Stimulated activated CD8-positive, alpha-beta memory T cell treated with anti-CD3 and anti-CD28 coated beads, Interleukin-15, amount 100 ng/mL, for 4 hours (primary cell): ENCODE measurements around the gene SYNGR4.

Experiments used
- DNase-seq, 2 donors: peaks; one replicate each; pipeline ENCODE4 v3.0.0-alpha.2; 2020; ENCODE audit warnings: low read depth in 2 of 2

The SYNGR4 gene

DNA sequence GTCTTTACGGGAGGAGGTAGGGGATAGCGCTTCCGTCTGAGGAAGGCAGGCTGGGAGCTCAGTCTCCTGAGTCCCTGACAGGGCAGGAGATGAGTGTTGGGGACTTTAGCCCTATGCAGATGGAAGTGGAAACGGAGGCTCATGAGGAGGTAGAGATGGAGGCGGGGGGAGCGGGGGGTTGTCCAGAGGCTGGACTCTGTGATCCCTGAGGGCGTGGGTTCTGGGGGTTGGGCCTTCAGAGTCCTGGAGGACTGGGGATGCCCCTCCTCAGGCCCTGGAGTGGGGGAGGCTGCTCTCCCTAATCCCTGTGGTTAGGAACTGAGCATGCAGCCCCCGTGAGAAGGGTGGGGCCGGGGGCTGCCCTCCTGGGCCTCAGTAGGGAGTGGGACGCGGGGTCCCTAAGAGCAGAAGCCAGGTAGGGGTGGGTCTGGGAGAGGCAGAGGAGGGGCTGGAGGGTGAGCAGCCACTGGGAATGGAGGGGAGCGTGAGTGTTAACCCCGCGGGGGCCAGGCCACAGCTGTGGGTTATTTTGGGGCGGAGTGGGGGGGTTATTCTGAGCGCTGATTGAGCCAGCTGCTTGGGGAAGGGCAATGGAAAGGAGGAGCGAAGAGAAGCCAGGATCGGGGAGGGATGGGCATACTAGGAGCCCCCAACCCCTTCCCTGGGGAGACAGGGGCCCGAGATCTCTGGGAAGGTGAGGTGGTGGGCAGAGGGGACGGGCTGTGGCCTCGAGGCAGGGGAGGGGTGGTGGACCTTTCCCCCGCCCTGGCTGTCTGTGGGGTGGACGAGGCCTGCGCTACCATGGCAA, 32.1 kb downstream of the SYNGR4 start:
- DNase-seq = no peak

DNA sequence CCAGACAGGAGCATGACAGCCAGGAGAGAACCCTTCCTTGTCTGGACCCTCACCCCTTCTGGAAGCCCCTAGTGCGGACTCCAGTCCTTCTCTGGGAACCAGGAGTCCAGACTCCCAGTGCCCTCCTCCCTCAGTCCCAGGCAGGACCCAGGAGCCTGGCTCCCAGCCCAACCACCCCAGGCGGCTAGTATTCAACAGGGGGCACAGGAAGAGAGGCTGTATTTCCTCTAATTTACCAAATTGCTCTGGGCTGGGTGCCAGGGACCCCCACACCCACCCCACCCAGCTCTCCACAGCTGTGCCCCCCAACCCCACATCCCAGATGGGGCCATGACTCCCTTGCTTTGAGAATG, 32.6 kb downstream of the SYNGR4 start:
- DNase-seq = no peak

DNA sequence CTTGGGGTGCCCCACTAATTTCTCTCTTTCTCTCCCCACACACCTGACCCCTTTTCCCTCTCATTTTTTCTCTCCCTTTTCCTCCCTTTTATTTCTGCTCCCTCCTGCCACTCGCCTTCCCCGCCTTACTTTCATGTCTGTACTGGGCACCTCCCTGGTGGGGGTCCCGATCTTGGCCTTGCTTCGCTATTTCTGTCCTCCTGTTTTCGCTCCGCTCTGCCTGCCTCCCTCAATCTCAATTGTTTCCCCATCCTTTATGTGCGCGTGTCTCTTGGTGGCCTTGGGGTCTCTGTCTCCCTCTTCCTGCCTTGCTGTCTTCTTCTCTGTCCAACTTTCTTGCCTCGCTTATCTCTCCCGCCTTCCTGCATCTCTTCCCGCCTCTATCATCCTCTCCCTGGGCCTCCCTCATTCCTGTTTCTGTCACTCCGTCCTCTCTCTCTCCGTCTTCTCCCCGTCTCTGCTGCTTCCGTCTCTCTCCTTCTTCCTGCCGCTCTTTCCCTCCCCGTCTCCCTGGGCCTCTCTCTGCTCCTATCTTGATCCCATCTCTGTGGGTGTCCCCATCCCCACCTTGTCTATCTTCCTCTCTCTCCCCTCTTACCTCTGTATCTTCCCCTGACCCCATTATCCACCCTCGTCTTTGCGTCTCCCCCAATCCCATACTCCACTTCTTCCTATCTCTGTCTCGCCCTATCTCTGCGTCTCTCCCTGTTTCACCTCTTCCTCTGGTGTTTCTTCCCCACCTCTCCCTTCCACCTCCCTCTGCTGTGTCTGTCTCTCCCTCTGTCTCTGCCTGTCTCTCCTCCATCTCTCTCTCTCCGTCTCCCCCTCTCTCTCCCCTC, 33.3 kb downstream of the SYNGR4 start:
- DNase-seq = no peak

GRCh38 chr19:48398102-48398374, 33.9 kb downstream of the SYNGR4 start:
- DNase-seq = no peak

DNA sequence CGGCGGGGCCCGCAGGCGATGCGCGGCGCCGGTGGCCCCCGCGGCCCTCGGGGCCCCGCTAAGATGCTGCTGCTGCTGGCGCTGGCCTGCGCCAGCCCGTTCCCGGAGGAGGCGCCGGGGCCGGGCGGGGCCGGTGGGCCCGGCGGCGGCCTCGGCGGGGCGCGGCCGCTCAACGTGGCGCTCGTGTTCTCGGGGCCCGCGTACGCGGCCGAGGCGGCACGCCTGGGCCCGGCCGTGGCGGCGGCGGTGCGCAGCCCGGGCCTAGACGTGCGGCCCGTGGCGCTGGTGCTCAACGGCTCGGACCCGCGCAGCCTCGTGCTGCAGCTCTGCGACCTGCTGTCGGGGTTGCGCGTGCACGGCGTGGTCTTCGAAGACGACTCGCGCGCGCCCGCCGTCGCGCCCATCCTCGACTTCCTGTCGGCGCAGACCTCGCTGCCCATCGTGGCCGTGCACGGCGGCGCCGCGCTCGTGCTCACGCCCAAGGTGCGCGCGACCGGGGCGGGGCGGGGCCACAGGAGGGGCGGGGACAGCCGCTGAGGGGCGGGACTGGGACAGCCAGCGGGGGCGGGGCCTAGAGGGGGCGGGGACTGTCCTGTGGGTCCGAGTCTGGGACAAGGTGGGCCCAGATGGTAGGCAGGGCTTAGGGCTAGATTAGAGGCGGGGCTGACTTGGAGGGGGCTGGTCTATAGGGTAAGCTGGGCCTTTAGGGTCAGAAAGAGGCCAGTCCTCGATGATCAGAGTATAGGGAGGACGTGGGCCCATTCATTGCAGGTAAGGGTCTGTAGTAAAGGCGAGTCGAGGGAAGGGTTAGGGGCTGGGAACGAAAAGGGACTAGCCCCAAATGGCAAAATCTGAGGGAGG, 34.4 kb downstream of the SYNGR4 start:
- DNase-seq = peak; percentile 68 to 70

GRCh38 chr19:48400018-48400742, 36.0 kb downstream of the SYNGR4 start:
- no peak for DNase-seq

DNA sequence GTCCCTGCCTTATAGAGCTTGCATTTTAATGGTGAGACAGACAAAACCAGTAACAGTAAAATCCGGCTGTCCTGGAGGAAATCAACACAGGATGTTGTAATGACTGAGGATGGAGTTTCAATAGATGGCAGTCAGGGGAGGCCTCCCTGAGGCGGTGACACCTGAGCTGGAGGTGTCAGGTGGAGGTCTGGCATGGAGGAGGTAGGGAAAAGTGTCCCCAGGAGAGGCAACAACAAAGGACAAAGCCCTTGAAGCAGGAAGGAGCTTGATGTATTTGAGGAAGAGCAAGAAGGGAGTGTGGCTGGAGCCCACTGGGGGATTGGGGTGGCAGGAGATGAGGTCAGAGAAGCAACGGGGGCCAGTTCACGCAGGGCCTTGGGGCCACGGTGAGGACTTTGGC, 37.1 kb downstream of the SYNGR4 start:
- no peak for DNase-seq

GRCh38 chr19:48403606-48404005, 39.4 kb downstream of the SYNGR4 start:
- DNase-seq = no peak

DNA sequence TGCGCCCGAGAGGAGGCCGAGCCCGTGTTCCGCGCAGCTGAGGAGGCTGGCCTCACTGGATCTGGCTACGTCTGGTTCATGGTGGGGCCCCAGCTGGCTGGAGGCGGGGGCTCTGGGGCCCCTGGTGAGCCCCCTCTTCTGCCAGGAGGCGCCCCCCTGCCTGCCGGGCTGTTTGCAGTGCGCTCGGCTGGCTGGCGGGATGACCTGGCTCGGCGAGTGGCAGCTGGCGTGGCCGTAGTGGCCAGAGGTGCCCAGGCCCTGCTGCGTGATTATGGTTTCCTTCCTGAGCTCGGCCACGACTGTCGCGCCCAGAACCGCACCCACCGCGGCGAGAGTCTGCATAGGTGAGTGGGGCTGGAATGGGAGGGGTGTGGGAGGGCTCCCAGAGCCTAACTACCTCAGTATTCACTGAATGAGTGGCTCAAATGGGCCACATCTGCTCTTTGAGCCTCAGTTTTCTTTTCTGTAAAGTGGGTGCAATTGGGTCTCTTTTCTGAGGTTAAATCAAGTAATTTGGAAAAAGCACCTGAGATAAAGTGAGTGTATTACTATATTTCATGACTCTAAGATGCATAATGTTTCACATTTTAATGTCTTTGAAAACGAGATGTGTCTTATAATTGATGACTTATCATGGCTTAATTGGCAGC, 41.0 kb downstream of the SYNGR4 start:
- DNase-seq = no peak

DNA sequence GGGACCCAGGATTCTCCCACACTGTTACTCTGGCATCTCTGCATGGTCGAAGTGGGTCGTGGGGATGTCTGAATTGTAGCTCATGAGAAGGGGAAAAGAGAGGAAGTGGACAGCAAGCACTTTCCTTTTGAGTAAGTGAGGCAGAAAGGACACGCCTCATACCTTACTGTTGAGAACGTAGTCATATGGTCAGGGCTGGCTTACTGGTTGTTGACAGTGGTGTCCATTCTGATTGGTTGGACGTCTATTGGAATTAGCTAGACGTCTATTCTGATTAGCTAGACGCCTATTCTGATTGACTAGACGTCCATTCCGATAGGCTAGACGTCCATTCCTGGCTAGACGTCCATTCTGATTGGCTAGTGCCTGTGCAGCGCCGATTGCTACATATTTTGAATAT, 41.7 kb downstream of the SYNGR4 start:
- DNase-seq = no peak

GRCh38 chr19:48413879-48414587, 49.9 kb downstream of the SYNGR4 start:
- no peak for DNase-seq

DNA sequence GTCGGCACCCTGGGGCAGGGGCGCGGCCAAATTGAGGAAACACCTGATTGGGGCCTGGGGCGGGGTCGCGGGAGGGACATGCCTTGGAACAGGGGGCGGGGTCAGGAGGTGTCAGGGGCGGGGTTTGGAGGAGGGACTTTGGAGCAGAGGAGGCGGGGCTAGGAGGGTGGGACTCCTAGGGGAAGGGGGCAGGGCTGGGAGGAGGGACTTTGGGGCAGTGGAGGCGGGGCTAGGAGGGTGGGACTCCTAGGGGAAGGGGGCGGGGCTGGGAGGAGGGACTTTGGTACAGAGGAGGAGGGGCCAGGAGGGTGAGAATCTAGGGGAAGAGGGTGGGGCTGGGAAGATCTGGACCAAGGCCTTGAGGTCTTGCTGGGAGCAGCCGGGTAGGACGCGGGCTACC, 51.2 kb downstream of the SYNGR4 start:
- DNase-seq = peak in 1 of 2 donors; percentile 50

- DNase-seq = no peak
These were observed 51.6 kb downstream of the SYNGR4 start for GRCh38 chr19:48415806-48416221.

- DNase-seq = no peak
These were observed 53.3 kb downstream of the SYNGR4 start for GRCh38 chr19:48417421-48417820.

- DNase-seq = no peak
These were observed 54.3 kb downstream of the SYNGR4 start for GRCh38 chr19:48418317-48419064.

DNA sequence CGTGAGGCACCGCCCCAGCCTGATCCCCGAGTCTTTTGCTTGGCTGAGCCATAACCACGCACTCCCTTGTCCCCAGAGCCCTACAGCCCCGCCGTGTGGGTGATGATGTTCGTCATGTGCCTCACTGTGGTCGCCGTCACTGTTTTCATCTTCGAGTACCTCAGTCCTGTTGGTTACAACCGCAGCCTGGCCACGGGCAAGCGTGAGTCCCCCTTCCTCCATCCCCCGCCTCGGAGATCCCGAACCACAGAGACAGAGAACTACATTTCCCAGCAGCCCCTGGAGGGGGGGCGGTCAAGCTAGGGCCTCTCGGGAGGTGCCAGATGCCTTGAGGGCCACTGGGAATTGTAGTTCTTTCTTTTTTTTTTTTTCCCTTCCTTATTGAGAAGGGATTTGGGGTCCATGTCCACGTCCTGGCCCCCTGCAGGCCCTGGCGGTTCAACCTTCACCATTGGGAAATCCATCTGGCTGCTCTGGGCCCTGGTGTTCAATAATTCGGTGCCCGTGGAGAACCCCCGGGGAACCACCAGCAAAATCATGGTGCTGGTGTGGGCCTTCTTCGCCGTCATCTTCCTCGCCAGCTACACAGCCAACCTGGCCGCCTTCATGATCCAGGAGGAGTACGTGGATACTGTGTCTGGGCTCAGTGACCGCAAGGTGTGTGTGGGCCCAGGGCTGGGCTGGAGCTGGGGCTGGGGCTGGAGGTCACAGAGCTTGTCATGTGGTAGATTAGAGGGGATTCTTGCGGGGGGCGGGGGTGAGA, 55.2 kb downstream of the SYNGR4 start:
- DNase-seq = peak; percentile 42 to 50

- no peak for DNase-seq
These were observed 57.4 kb downstream of the SYNGR4 start for GRCh38 chr19:48421548-48421947.

DNA sequence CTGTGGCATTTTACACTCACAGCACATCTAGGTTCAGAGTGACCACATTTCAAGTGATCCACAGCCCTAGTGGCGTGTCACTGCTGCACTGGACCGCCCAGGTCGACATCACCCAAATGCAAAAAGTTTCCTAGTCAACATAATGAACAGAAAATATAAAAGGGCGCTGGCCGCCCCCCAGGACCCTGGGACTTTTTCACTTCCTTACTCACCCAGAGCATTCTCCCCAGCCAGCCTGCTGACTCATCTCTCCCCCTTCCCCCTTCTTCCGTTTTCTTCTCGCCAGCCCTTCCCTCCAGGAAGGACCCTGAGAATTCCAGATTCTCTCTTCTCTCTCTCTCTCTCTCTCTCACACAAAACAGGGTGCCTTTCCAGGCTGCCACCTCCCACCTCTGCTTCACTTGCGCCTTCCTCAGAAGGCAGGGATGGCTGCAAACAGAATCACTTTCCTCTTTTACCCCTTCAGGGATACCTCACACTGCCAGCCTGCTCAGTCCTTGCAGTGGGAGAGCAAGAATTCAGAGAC, 60.6 kb downstream of the SYNGR4 start:
- DNase-seq = no peak
